Kidney epithelial cell (primary cell): ENCODE data around the gene LARP7. TPM values are rescaled to one million over a fixed set of nuclear protein-coding genes. Genes with fewer than 3 reads are reported as not detected.
"Not testable (repeated sequence)": the region's sequence is repeated elsewhere in the genome, so short reads cannot be mapped to it uniquely, and the experiment has no call there.

Experiments used
- DNase-seq: peaks from one replicate; pipeline ENCODE4 v3.0.0-alpha.2; 2010; ENCODE audit warnings: low read depth
- H3K27me3 ChIP-seq: 2 replicates; pipeline ENCODE4 v1.6.0; 2011; ENCODE audit warnings: low read length; ENCODE audit not compliant: control insufficient read depth, insufficient read depth
- H3K36me3 ChIP-seq: 2 replicates; pipeline ENCODE4 v1.5.1; 2011; ENCODE audit warnings: low read length; ENCODE audit not compliant: control insufficient read depth, insufficient read depth
- H3K4me3 ChIP-seq: 2 replicates; pipeline ENCODE4 v1.5.1; 2011; ENCODE audit warnings: low read depth, mild to moderate bottlenecking, control low read depth, low read length
- CTCF ChIP-seq: IDR thresholded peaks from 2 replicates; pipeline ENCODE4 v1.5.1; 2011; ENCODE audit warnings: mild to moderate bottlenecking, moderate library complexity, low read length, control low read depth, inconsistent platforms; ENCODE audit not compliant: insufficient read depth, poor library complexity, severe bottlenecking
- total RNA-seq: library from RNA; depleted of rRNA; stranded (reverse); fragments of >200 nt; gene quantifications from 2 replicates; pipeline ENCODE4 v1.2.3, GENCODE V29; 2015

LARP7 gene
- total RNA-seq, 1 donor from 2014 or later = 44.4 TPM

DNA sequence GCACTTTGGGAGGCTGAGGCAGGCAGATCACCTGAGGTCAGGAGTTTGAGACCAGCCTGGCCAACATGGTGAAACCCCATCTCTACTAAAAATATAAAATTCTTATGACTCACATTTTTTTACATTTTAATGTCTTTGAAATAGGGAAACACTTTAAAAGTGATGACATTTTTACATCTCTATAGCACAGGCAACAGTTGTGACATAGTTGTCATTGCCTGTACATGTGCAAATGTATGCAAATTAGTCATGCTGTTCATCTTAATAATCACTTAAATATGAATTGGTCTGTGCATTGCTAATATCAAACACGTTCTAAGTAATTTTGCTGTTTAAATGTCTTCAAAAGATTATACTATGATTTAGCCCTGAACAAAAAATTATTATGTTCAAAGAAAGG, 42.0 kb upstream of the LARP7 start:
- Histone ChIP-seq H3K4me3 (no peak overlapping the region), H3K36me3 (no peaks in the 10 kb centered on the region), H3K27me3 (no peaks in the 10 kb centered on the region)
- TF ChIP-seq CTCF = no peak
- DNase-seq = no peak

DNA sequence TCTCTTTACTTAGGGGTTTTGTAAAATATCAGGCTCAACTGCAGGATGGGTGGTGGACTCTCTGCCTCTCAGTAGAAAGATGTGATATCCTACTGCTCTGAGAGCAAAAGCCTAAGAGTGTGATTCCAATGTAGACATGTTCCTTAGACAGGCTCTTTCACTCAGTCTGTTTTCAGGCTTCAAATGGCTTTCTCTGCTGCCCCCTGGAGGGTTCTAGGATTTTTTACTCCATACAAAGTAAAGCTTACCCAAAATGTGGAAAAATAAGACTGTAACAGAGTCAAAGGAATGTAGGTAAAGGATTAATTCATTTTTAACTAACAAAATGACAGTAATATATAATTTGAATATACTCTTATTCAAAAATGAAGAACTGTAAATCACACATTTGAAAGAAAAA, 32.4 kb upstream of the LARP7 start:
- Histone ChIP-seq H3K4me3 (no peak overlapping the region), H3K27me3 (no peaks in the 10 kb centered on the region), H3K36me3 (no peaks in the 10 kb centered on the region)
- peak; percentile 25 for DNase-seq
- peak; percentile 71 for TF ChIP-seq CTCF

GRCh38 chr4:112612814-112613213, 24.1 kb upstream of the LARP7 start:
- not testable (repeated sequence) for DNase-seq, H3K27me3 ChIP-seq, H3K36me3 ChIP-seq, H3K4me3 ChIP-seq

GRCh38 chr4:112616984-112617383, 20.0 kb upstream of the LARP7 start:
- Histone ChIP-seq H3K4me3 (no peak overlapping the region), H3K36me3 (no peaks in the 10 kb centered on the region), H3K27me3 (no peaks in the 10 kb centered on the region)
- no peak for DNase-seq
- no peak for TF ChIP-seq CTCF

- no peak for DNase-seq
- H3K4me3 ChIP-seq = no peak overlapping the region
- no peaks in the 10 kb centered on the region for H3K36me3 ChIP-seq
- no peak for TF ChIP-seq CTCF
- H3K27me3 ChIP-seq = no peaks in the 10 kb centered on the region
These were observed 10.7 kb upstream of the LARP7 start for GRCh38 chr4:112626228-112626627.

DNA sequence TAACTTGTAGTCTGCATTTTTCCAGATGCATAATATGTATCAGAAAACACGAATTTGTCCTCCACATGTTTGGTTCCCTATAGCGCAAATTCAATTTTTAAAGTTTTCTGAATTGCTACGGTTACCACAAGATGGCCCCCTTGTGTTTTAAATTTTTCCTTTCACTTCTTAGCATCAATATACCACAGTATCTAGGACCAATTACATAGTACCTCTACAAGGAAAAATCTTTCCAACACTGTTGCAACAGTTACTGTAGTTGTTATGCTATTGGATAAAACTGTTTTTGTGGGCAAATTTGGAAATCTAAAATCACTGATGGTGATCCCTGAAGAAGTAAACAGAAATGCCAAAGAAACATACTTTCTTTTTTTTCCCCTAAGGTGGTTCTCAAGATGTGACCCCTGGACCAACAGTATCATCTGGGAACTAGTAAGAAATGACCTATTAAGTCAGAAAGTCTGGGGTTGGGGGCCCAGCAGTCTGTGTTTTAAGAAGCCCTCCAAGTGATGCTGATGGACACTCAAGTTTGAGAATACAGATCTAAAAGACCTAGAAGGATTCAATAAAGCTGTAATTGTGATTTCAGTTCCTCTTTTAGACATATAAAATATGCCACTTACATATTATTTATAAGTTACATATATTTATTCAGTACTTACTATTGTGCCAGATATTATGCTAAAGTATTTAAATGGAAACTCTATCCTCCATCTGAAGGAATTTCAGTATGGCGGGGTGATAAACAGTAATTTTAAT, 3.3 kb upstream of the LARP7 start:
- H3K36me3 ChIP-seq = no peaks in the 10 kb centered on the region
- H3K4me3 ChIP-seq = no peak overlapping the region
- peak; percentile 54 for TF ChIP-seq CTCF
- H3K27me3 ChIP-seq = no peaks in the 10 kb centered on the region
- no peak for DNase-seq
